ENCODE results near the gene IDE. TPM values are rescaled to one million over a fixed set of nuclear protein-coding genes. Genes with fewer than 3 reads are reported as not detected.
A peak's percentile ranks its signal among the peaks of the same experiment; 100 is the strongest.
"Not testable (repeated sequence)": the region's sequence is repeated elsewhere in the genome, so short reads cannot be mapped to it uniquely, and the experiment has no call there.

The IDE gene
- total and polyA plus RNA-seq, 2 donors (not counting 1 experiment from before 2014, with no cell fraction given): 7.7 to 40.9 TPM

DNA sequence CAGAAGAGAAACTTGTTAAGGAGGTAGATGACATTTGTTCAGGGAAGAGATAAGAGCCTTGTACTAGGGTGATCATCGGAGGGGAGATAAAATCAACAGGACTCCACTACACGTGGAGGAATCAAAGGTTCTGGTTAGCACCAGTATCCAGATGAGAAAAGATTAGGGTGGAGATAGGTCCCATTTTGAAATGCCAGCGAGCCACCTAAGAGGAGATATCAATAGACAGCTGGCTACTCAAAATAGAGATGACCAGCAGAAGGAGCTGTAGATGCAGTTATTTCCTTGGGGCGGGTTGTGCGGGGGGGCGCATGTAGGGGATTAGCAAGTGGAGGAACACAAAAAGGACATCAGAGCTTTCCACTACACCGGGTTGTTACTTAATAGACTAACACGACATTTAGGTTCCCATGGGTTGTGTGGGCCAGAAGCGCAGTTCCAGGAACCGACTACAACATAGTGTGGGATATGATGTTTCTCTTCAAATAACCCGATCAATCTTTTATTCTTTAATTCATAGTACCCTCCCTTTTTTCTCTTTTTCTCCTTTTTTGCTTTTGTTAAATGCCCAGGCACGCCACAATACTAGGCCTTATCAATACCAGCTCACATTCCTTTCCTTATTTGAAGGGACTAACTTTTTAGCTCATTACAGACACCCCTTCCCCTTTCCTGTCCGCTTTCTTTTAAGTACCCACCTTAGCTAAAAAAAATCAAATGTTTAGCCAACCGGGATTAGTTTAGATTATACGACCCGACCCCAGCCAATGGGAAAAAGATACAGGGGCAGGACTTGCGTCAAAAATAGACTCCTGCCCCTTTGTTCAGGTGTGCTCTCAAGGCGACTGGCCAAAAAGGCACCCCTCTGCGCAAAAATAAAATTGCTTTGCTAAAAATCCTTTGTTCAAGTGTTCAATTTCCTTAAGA is 17.0 kb upstream of the IDE start:
- WGBS (ENCODE audit: insufficient coverage): 45% methylated on average over 13 of the region's 19 CpGs
- peak overlapping the region; percentile 93 for H3K4me2 ChIP-seq (replicated peaks; ENCODE audit: low read depth, low read length, poor library complexity, severe bottlenecking)
- H3K27me3 ChIP-seq (replicated peaks in 1 of 4; ENCODE audit: control extremely low read depth in 1 of 4, control insufficient read depth in 3 of 4, insufficient read depth in 4 of 4, low read length in 3 of 4): no peaks in the 10 kb centered on the region
- DNase-seq (peak; percentile 72), ATAC-seq (ENCODE audit: low read depth) (peak; percentile 1)
- H3K79me2 ChIP-seq (ENCODE audit: control insufficient read depth, insufficient read depth, low read length): peaks cover 10% of the 10 kb centered on the region
- TF ChIP-seq EZH2 (IDR thresholded peaks at IDR 0.05; ENCODE audit: borderline replicate concordance, insufficient read depth, low read depth, low read length, poor library complexity, severe bottlenecking): no peak
- peak; percentile 40 for TF ChIP-seq CTCF (IDR thresholded peaks at IDR 0.05)
- H3K4me1 Mint-ChIP-seq: peaks cover 37% of the 10 kb centered on the region
- peak overlapping the region; percentile 99 for H3K4me3 Mint-ChIP-seq
- no peaks in the 10 kb centered on the region for H3K36me3 ChIP-seq (replicated peaks in 1 of 2; ENCODE audit: control extremely low read depth in 1 of 2, control insufficient read depth in 1 of 2, extremely low read depth in 1 of 2, insufficient read depth in 2 of 2, low read length in 1 of 2)
- H3K9ac ChIP-seq (ENCODE audit: low read length): peak overlapping the region; percentile 88
- H3K27ac Mint-ChIP-seq: peak overlapping the region; percentile 99
- H3K9me3 Mint-ChIP-seq (ENCODE audit: insufficient read depth): no peaks in the 10 kb centered on the region
- no peaks in the 10 kb centered on the region for H3K27me3 Mint-ChIP-seq
- H2AFZ ChIP-seq (ENCODE audit: insufficient read depth, low read depth, low read length, poor library complexity, severe bottlenecking): peak overlapping the region; percentile 93
- POLR2A ChIA-PET: interaction anchor here (0.7 to 3.0 kb wide), 6 partner anchors 14 to 681 kb away, joined by 3 to 38 read pairs (median 10); partner anchors contain the start of genes CPEB3, EXOC6, HHEX and IDE
- H4K20me1 ChIP-seq (ENCODE audit: control insufficient read depth, insufficient read depth, low read length, poor library complexity, severe bottlenecking): no peaks in the 10 kb centered on the region
- peak overlapping the region; percentile 82 to 92 for H3K27ac ChIP-seq (ENCODE audit: low read length in 2 of 2)
- intact Hi-C loops (cut with micrococcal nuclease): loop anchor here (1.0 to 5.0 kb wide), 8 partner anchors 17 to 1111 kb away; partner anchors contain the start of genes EXOC6, FRA10AC1, IDE and TNKS2
- CTCF ChIA-PET: interaction anchor here (0.6 to 3.5 kb wide), 19 partner anchors 14 to 294 kb away, joined by 3 to 40 read pairs (median 5); partner anchors contain the start of genes EXOC6, HHEX and IDE
- peak overlapping the region; percentile 55 to 94 (median 80) for H3K4me3 ChIP-seq (ENCODE audit: control extremely low read depth in 1 of 5, extremely low read depth in 1 of 5, insufficient read depth in 1 of 5, low read depth in 2 of 5, low read length in 4 of 5)
- H3K4me1 ChIP-seq (ENCODE audit: control insufficient read depth in 2 of 2, insufficient read depth in 2 of 2, low read length in 2 of 2): peaks cover 9 to 22% of the 10 kb centered on the region in 2 donors
- H3K9me3 ChIP-seq (ENCODE audit: control extremely low read depth in 1 of 3, control insufficient read depth in 2 of 3, insufficient read depth in 1 of 3, low read length in 2 of 3): no peaks in the 10 kb centered on the region

DNA sequence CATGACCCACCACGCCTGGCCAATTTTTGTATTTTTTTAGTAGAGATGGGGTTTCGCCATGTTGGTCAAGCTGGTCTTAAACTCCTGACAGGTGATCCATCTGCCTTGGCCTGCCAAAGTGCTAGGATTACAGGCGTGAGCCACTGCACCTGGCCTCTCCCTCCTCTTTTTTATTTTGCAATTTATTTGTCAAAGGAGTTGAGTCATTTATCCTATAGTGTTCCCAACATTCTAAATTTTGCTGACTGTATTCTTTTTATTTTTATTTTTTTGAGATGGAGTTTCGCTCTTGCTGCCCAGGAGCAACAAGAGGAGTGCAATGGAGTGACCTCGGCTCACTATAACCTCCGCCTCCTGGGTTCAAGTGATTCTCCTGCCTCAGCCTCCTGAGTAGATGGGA is 8.5 kb upstream of the IDE start:
- intact Hi-C loops (cut with micrococcal nuclease); H3K27ac ChIP-seq (ENCODE audit: low read length in 2 of 2); H3K4me3 Mint-ChIP-seq; H3K9ac ChIP-seq (ENCODE audit: low read length); H3K4me1 Mint-ChIP-seq; H3K9me3 ChIP-seq (ENCODE audit: control extremely low read depth in 1 of 3, control insufficient read depth in 2 of 3, insufficient read depth in 1 of 3, low read length in 2 of 3); H3K4me2 ChIP-seq (replicated peaks; ENCODE audit: low read depth, low read length, poor library complexity, severe bottlenecking); DNase-seq; H3K27me3 Mint-ChIP-seq; H2AFZ ChIP-seq (ENCODE audit: insufficient read depth, low read depth, low read length, poor library complexity, severe bottlenecking); CTCF ChIA-PET; H3K27ac Mint-ChIP-seq; H3K36me3 ChIP-seq (replicated peaks in 1 of 2; ENCODE audit: control extremely low read depth in 1 of 2, control insufficient read depth in 1 of 2, extremely low read depth in 1 of 2, insufficient read depth in 2 of 2, low read length in 1 of 2); H3K4me3 ChIP-seq (ENCODE audit: control extremely low read depth in 1 of 5, extremely low read depth in 1 of 5, insufficient read depth in 1 of 5, low read depth in 2 of 5, low read length in 4 of 5); POLR2A ChIA-PET; H3K79me2 ChIP-seq (ENCODE audit: control insufficient read depth, insufficient read depth, low read length); H4K20me1 ChIP-seq (ENCODE audit: control insufficient read depth, insufficient read depth, low read length, poor library complexity, severe bottlenecking); H3K4me1 ChIP-seq (ENCODE audit: control insufficient read depth in 2 of 2, insufficient read depth in 2 of 2, low read length in 2 of 2); H3K9me3 Mint-ChIP-seq (ENCODE audit: insufficient read depth); H3K27me3 ChIP-seq (replicated peaks in 1 of 4; ENCODE audit: control extremely low read depth in 1 of 4, control insufficient read depth in 3 of 4, insufficient read depth in 4 of 4, low read length in 3 of 4); ATAC-seq (ENCODE audit: low read depth): not testable (repeated sequence)
- WGBS (ENCODE audit: insufficient coverage): 98% methylated on average over 4 of the region's 6 CpGs
